22Rv1 (cell line): Measurements from ENCODE around the gene GAK.

Experiments
- ZFX ChIP-seq: fragments of 450-650 bp; IDR thresholded peaks from 2 replicates; pipeline ENCODE4 v1.6.1; 2017; ENCODE audit warnings: antibody characterized with exemption, borderline replicate concordance
- TF ChIP-seq, protein P1 (sequence below): fragments of 450-650 bp; IDR thresholded peaks from 2 replicates; pipeline ENCODE4 v1.5.1; 2017; ENCODE audit warnings: mild to moderate bottlenecking

DNA sequence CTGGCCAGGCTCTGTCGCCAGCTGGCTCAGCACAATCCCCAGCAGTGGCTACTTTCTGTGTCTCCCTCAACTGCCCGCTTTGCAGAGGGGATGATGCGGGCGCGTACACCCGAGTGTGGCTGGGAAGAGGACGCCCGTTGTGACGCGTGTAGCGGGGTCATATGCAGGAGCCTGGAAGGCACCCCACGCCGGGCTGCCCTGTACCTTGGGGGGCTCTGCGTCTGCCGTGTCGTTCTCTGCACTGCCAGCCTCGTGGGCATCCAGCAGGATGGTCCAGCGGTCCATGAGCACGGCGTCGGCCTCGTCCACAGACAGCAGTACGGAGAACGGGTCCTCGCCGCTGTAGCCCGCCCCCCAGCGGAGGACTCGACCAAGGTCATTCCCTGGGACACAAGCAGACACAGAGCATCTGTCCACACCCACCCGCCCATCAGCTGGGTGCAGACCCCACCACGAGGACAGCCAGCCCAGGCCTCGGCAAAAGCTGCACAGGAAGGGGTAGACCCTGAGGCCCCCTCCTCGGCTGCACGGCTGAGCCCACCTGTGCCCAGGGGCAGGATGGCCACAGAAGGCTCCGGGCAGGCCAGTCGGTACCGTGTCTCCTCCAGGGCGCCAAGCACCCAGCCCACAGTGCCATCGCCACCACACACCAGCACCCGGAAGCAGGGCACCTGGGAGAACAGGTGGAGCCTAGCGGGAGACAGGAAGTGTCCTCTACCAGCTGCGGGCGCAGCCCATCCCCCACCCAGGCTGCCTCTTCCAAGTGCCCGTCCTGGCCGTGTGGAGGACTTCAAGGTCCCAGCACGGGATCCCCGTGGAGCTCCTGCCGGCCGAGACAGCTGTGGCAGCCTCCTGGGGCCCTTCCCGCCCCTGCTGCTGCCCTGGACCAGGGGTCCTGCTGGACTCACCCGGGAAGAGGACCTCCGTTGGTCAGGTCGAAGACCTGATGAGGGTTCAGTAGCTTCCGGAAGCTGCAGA, 30.4 kb upstream of the GAK start:
- TF ChIP-seq, protein P1, sequence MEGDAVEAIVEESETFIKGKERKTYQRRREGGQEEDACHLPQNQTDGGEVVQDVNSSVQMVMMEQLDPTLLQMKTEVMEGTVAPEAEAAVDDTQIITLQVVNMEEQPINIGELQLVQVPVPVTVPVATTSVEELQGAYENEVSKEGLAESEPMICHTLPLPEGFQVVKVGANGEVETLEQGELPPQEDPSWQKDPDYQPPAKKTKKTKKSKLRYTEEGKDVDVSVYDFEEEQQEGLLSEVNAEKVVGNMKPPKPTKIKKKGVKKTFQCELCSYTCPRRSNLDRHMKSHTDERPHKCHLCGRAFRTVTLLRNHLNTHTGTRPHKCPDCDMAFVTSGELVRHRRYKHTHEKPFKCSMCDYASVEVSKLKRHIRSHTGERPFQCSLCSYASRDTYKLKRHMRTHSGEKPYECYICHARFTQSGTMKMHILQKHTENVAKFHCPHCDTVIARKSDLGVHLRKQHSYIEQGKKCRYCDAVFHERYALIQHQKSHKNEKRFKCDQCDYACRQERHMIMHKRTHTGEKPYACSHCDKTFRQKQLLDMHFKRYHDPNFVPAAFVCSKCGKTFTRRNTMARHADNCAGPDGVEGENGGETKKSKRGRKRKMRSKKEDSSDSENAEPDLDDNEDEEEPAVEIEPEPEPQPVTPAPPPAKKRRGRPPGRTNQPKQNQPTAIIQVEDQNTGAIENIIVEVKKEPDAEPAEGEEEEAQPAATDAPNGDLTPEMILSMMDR: peak; percentile 61
- no peak for TF ChIP-seq ZFX
